GM13976 (cell line): ENCODE data around the gene HACD2.

Experiments used
- DNase-seq: peaks from one replicate; pipeline ENCODE4 v3.0.0; 2012; ENCODE audit warnings: low spot score
- CTCF ChIP-seq: IDR thresholded peaks from 2 replicates; pipeline ENCODE4 v1.5.1; 2012; ENCODE audit warnings: borderline replicate concordance, mild to moderate bottlenecking; ENCODE audit not compliant: insufficient read depth; ENCODE audit errors: extremely low read depth, missing control alignments, control extremely low read depth
- in situ Hi-C: fragments of 300-500 bp; cut with MboI; formaldehyde crosslinking; loops from one replicate; pipeline ENCODE4 v1.12.0; 2022; ENCODE audit warnings: low sequenced_read_pairs, mixed read lengths, inconsistent platforms; ENCODE audit not compliant: unreplicated experiment

Gene HACD2

GRCh38 chr3:123571264-123571972 is 13.4 kb downstream of the HACD2 start:
- in situ Hi-C loops = no loop called here
- no peak for TF ChIP-seq CTCF
- DNase-seq = no peak

GRCh38 chr3:123568875-123569274 is 16.0 kb downstream of the HACD2 start:
- no peak for DNase-seq
- in situ Hi-C loops = no loop called here

GRCh38 chr3:123568034-123568433 is 16.8 kb downstream of the HACD2 start:
- in situ Hi-C loops = no loop called here
- no peak for TF ChIP-seq CTCF
- no peak for DNase-seq

More at GRCh38 chr3:123568875-123569274, 16.0 kb downstream of the HACD2 start:
- no peak for TF ChIP-seq CTCF

- TF ChIP-seq CTCF = no peak
- in situ Hi-C loops = no loop called here
- no peak for DNase-seq
These were observed 20.8 kb downstream of the HACD2 start for GRCh38 chr3:123564056-123564455.

GRCh38 chr3:123562547-123562946 is 22.3 kb downstream of the HACD2 start:
- no peak for DNase-seq
- no peak for TF ChIP-seq CTCF
- in situ Hi-C loops = no loop called here

- no peak for DNase-seq
- in situ Hi-C loops = no loop called here
- no peak for TF ChIP-seq CTCF
These were observed 23.7 kb downstream of the HACD2 start for GRCh38 chr3:123561188-123561587.
